Measurements from ENCODE around the gene DOCK3.

DNA sequence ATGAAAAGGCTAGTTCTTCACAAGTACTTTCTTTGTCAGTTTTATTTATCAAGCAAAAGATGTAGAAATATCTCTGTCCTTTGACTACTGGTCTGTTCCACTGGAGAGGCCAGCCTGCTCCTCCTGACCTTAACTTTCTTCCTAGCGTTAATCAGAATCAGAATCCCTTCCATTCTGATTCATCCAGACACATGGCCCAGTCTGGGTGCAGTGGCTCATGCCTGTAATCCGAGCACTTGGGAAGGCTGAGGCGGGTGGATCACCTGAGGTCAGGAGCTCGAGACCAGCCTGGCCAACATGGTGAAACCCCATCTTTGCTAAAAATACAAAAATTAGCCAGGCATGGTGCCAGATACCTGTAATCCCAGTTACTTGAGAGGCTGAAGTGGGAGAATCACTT is 678.4 kb downstream of the DOCK3 start:
- TF ChIP-seq, protein P1, sequence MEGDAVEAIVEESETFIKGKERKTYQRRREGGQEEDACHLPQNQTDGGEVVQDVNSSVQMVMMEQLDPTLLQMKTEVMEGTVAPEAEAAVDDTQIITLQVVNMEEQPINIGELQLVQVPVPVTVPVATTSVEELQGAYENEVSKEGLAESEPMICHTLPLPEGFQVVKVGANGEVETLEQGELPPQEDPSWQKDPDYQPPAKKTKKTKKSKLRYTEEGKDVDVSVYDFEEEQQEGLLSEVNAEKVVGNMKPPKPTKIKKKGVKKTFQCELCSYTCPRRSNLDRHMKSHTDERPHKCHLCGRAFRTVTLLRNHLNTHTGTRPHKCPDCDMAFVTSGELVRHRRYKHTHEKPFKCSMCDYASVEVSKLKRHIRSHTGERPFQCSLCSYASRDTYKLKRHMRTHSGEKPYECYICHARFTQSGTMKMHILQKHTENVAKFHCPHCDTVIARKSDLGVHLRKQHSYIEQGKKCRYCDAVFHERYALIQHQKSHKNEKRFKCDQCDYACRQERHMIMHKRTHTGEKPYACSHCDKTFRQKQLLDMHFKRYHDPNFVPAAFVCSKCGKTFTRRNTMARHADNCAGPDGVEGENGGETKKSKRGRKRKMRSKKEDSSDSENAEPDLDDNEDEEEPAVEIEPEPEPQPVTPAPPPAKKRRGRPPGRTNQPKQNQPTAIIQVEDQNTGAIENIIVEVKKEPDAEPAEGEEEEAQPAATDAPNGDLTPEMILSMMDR (IDR thresholded peaks at IDR 0.05 in 8 of 11, conservative IDR thresholded peaks at IDR 0.05 in 3 of 11), result no peak
- no peak for TF ChIP-seq POLR2AphosphoS5 (IDR thresholded peaks at IDR 0.05)

Data from spleen (tissue), 7 donors.